ENCODE data around the gene MXD3. TPM values are rescaled to one million over a fixed set of nuclear protein-coding genes. Genes with fewer than 3 reads are reported as not detected.

MXD3 gene
- total and polyA plus RNA-seq, 10 of the 15 experiments (the other 5 are each of a cell fraction or from before 2014, with no cell fraction given) = 0.24 to 29.8 (median 13.5) TPM

GRCh38 chr5:177327539-177328522 lies 16.1 kb upstream of the MXD3 start:
- 87% methylated on average over 28 of the region's 28 CpGs for WGBS (ENCODE audit: insufficient coverage, insufficient replicate concordance, low lambda C conversion rate, missing lambda C conversion rate)
- H3K79me2 ChIP-seq (ENCODE audit: control insufficient read depth, insufficient read depth, low read length) = no peaks in the 10 kb centered on the region
- no peak overlapping the region for H3K4me3 ChIP-seq
- BruUV-seq (replicated peaks) = no TSS peak
- CTCF ChIA-PET = interaction anchor here (1.2 to 1.5 kb wide), 2 partner anchors 12 to 42 kb away, joined by 4 read pairs; no protein-coding TSS in a partner anchor
- RAD21 ChIA-PET (ENCODE audit: unreplicated experiment) = interaction anchor here (1.0 kb wide), 1 partner anchor 62 kb away, joined by 4 read pairs; no protein-coding TSS in a partner anchor
- no peaks in the 10 kb centered on the region for H3K27me3 ChIP-seq (replicated peaks in 1 of 2; ENCODE audit: control insufficient read depth in 2 of 2, insufficient read depth in 2 of 2, low read length in 1 of 2)
- H2AFZ ChIP-seq (ENCODE audit: control insufficient read depth, low read depth, low read length) = no peak overlapping the region
- no peaks in the 10 kb centered on the region for H3K9me3 ChIP-seq (replicated peaks; ENCODE audit: control insufficient read depth, insufficient read depth, low read length)
- no peaks in the 10 kb centered on the region; the same call in 1 of the 2 replicates for H4K20me1 ChIP-seq (ENCODE audit: control insufficient read depth, insufficient read depth)
- DNase-seq (ENCODE audit: low read depth, low spot score) (no peak), ATAC-seq (no peak), FAIRE-seq (no peak)
- TF ChIP-seq LARP7 (IDR thresholded peaks at IDR 0.05) = no peak
- TF ChIP-seq HCFC1 (IDR thresholded peaks at IDR 0.05; ENCODE audit: low read length) = no peak
- TF ChIP-seq POLR2AphosphoS2 (IDR thresholded peaks at IDR 0.05; ENCODE audit: low read depth, low read length) = no peak
- peaks cover 17% of the 10 kb centered on the region in 2 experiments for H3K36me3 ChIP-seq (ENCODE audit: control insufficient read depth in 2 of 2, insufficient read depth in 2 of 2, low read length in 1 of 2)
- H3K4me2 ChIP-seq (ENCODE audit: control insufficient read depth, insufficient read depth) = no peak overlapping the region
- intact Hi-C loops (cut with micrococcal nuclease; ENCODE audit: unreplicated experiment) = no loop called here
- no peak overlapping the region for H3K9ac ChIP-seq (ENCODE audit: control insufficient read depth, insufficient read depth, low read length)
- POLR2A ChIA-PET = interaction anchor here (0.9 kb wide), 1 partner anchor 18 kb away, joined by 3 read pairs; no protein-coding TSS in a partner anchor
- H3K27ac ChIP-seq (ENCODE audit: control insufficient read depth, insufficient read depth) = no peak overlapping the region
- H3K4me1 ChIP-seq (ENCODE audit: control insufficient read depth, insufficient read depth, low read length) = no peaks in the 10 kb centered on the region
- SMC1A ChIA-PET (ENCODE audit: uncharacterized antibody, unreplicated experiment) = interaction anchor here (0.6 to 1.5 kb wide), 4 partner anchors 9 to 85 kb away, joined by 3 read pairs; no protein-coding TSS in a partner anchor
- in situ Hi-C loops (cut with MboI) = no loop called here

GRCh38 chr5:177325868-177326381 lies 14.2 kb upstream of the MXD3 start:
- 100% methylated on average over 1 of the region's 1 CpG for WGBS (ENCODE audit: insufficient coverage, insufficient replicate concordance, low lambda C conversion rate, missing lambda C conversion rate)
- CTCF ChIA-PET = interaction anchor here (0.9 to 1.8 kb wide), 3 partner anchors 16 to 39 kb away, joined by 3 to 5 read pairs (median 3); no protein-coding TSS in a partner anchor
- intact Hi-C loops (cut with micrococcal nuclease; ENCODE audit: unreplicated experiment) = no loop called here
- POLR2A ChIA-PET = interaction anchor here (1.0 kb wide), 1 partner anchor 78 kb away, joined by 3 read pairs; no protein-coding TSS in a partner anchor
- RAD21 ChIA-PET (ENCODE audit: unreplicated experiment) = no interaction called here
- H4K20me1 ChIP-seq (ENCODE audit: control insufficient read depth, insufficient read depth) = no peaks in the 10 kb centered on the region; the same call in 1 of the 2 replicates
- no peaks in the 10 kb centered on the region for H3K9me3 ChIP-seq (replicated peaks; ENCODE audit: control insufficient read depth, insufficient read depth, low read length)
- no peak overlapping the region for H3K27ac ChIP-seq (ENCODE audit: control insufficient read depth, insufficient read depth)
- H3K4me2 ChIP-seq (ENCODE audit: control insufficient read depth, insufficient read depth) = no peak overlapping the region
- H3K4me1 ChIP-seq (ENCODE audit: control insufficient read depth, insufficient read depth, low read length) = peaks cover 3% of the 10 kb centered on the region
- ATAC-seq (no peak), DNase-seq (ENCODE audit: low read depth, low spot score) (no peak), FAIRE-seq (no peak)
- H3K4me3 ChIP-seq = no peak overlapping the region
- H3K36me3 ChIP-seq (ENCODE audit: control insufficient read depth in 2 of 2, insufficient read depth in 2 of 2, low read length in 1 of 2) = peaks cover 7 to 14% of the 10 kb centered on the region in 2 experiments
- TSS peak; percentile 27 for BruUV-seq (replicated peaks)
- in situ Hi-C loops (cut with MboI) = no loop called here
- H3K27me3 ChIP-seq (replicated peaks in 1 of 2; ENCODE audit: control insufficient read depth in 2 of 2, insufficient read depth in 2 of 2, low read length in 1 of 2) = no peaks in the 10 kb centered on the region
- H3K79me2 ChIP-seq (ENCODE audit: control insufficient read depth, insufficient read depth, low read length) = no peaks in the 10 kb centered on the region
- SMC1A ChIA-PET (ENCODE audit: uncharacterized antibody, unreplicated experiment) = interaction anchor here (1.3 kb wide), 1 partner anchor 211 kb away, joined by 3 read pairs; no protein-coding TSS in a partner anchor
- no peak overlapping the region for H3K9ac ChIP-seq (ENCODE audit: control insufficient read depth, insufficient read depth, low read length)
- H2AFZ ChIP-seq (ENCODE audit: control insufficient read depth, low read depth, low read length) = no peak overlapping the region
- TF ChIP-seq CBX5 (IDR thresholded peaks at IDR 0.05; ENCODE audit: low read depth) = no peak
- TF ChIP-seq KLF5 (IDR thresholded peaks at IDR 0.05; ENCODE audit: partially characterized antibody) = no peak
- no peak for TF ChIP-seq NFXL1 (IDR thresholded peaks at IDR 0.05; ENCODE audit: borderline replicate concordance)
- TF ChIP-seq ZBTB11 (CRISPR knock-in tag; IDR thresholded peaks at IDR 0.05) = no peak
- TF ChIP-seq KAT2A (conservative IDR thresholded peaks at IDR 0.05; ENCODE audit: control insufficient read depth, low read depth, low read length) = no peak
- TF ChIP-seq IRF5 (IDR thresholded peaks at IDR 0.05; ENCODE audit: borderline replicate concordance) = no peak
- TF ChIP-seq ASH2L (IDR thresholded peaks at IDR 0.05; ENCODE audit: borderline replicate concordance, low read depth) = no peak

All from GM12878 (cell line).